ENCODE results near the gene PHOX2A.
"Not testable (repeated sequence)": the region's sequence is repeated elsewhere in the genome, so short reads cannot be mapped to it uniquely, and the experiment has no call there.

PHOX2A gene

GRCh38 chr11:72244060-72244360 is at the start of gene PHOX2A:
TSS of gene PHOX2A (minus strand) at chr11:72244176. CDS start at chr11:72244004, 172 bp downstream.
- no peak for DNase-seq

DNA sequence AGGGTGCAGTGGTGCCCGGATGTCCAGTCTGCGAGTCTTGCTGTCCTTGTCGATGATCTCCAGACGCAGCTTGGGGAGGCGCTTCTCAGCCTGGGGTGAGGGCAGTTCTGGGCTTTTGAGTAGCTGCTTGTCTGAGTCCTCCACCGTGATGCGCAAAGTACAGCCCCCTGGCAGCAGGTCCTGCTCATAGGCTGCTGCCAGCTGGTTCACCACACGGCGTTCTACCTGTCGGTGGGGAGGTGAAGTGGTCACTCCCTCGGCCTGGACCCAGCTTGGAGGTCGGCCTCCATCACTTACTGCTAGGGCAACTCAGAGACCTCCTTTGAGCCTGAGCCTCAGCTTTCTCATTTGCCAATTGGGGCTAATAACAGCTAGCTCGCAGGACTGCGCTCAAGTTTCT is 49.4 kb upstream of the PHOX2A start:
- DNase-seq, result no peak

DNA sequence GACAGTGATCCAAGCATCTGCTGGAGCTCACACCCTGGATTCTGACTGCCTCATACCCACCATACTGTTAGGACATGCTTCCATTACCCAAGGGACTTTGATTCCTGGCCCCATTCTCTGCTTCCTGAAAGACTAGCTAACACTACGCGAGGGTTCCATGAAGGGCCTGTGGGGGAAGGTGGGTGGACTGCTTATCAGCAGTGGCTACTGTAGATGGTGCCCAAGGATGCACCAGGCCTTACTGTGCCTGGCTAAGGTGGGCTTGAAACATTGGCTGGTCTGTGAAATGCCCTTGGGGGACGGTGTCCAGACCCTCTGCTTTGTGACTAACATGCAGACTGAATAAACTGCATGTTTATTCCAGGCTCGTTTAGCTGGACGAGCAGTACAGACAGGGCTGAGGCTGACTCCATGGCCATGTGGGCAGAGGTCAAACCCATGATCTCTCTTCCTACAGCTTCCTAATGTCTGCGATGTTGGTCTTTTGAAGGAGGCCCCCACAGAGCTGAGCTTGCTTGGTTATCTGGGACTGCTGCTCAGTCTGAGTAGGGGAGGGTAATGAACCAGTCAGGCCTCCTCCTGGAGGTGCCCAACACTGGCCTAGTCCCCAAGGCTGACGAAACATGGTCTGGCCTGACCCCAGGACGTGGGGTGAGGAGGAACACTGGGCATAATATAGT is 48.3 kb upstream of the PHOX2A start:
- no peak for DNase-seq

DNA sequence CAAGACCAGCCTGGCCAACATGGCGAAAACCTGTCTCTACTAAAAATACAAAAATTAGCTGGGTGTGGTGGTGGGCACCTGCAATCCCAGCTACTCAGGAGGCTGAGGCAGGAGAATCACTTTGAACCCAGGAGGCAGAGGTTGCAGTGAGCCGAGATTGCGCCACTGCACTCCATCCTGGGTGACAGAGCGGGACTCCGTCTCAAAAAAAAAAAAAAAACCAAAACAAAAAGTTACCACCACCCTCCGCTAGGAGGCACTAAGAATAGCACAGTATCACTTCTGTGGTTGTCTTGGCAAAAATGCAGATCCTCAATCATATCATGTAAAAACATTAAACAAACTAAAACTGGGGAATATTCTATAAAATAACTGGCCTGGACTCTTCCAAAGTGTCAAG is 46.8 kb upstream of the PHOX2A start:
- DNase-seq, result not testable (repeated sequence)

- DNase-seq, result no peak
Measured at GRCh38 chr11:72287293-72287692, 43.3 kb upstream of the PHOX2A start.

GRCh38 chr11:72283947-72284346 is 40.0 kb upstream of the PHOX2A start:
- DNase-seq, result no peak

- DNase-seq, result no peak
Measured at GRCh38 chr11:72280726-72281315, 36.8 kb upstream of the PHOX2A start.

DNA sequence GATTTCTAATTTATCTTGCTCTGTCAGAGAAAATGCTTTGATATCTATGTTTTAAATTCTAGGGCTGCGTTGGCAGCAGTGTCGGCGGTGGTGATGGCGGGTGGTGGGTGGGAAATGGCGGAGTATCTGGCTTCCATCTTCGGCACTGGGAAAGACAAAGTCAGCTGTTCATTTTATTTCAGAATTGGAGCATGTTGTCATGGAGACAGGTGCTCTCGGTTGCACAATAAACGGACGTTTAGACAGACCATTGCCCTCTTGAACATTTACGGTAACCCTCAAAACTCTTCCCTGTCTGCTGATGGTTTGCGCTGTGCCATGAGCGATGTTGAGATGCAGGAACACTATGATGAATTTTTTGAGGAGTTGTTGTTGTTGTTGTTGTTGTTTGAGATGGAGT is 36.1 kb upstream of the PHOX2A start:
- no peak for DNase-seq

DNA sequence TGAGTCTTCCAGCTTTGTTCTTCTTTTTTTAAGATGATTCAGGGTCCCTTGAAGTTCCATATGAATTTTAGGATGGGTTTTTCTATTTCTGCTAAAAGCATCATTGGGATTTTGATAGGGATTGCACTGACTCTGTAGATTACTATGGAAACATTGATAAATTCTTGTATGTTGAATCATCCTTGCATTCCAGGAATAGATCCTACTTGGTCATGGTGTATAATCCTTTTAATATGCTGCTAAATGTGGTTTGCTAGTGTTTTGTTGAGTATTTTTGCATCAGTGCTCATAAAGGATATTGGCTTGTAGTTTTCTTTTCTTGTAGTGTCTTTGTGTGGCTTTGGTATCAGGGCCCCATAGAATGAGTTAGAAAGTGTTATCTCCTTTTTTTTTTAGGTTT is 34.9 kb upstream of the PHOX2A start:
- DNase-seq, result no peak

DNA sequence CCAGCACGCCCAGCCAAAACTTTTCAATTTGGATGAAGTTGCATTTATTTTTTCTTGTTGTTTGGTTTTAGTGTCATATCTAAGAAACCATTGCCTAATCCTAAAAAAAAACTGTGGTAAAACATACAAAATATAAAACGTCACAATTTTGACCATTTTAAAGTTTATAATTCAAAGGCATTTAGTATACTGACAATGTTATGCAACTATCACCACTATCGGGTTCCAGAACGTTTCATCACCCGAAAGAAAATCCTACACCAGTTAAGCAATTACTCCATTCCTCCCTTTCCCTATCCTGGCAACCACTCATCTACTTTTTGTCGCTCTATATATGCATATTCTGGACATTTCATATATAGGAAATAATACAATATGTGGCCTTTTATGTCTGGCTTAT is 30.5 kb upstream of the PHOX2A start:
- no peak for DNase-seq

GRCh38 chr11:72271980-72272379 is 28.0 kb upstream of the PHOX2A start:
- no peak for DNase-seq

DNA sequence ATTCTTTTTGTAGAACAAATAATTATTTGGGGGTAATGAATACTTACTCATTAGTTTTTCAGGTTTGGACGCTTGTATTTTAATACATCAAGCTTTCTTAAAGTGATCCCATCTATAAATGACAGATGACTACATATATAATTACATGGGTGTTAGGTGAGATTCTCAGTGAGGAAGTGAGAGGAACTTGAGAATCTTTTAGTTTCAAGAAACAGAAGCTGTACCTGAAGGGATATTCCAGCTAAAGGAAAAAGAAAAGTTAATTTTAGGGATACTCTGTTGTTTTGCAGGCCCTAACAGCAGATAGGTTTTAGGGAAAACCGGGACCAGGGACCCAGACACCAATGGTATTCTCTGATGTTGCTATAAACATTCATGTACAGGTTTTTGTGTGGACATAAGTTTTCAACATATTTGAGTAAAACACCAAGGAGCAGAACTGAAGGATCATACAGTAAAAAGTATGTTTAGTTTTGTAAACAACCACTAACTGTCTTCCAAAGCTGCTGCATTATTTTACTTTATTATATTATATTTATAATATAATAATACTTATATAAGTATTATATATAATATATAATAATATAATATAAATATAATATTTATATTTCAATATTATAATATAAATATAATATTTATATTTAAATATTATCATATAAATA is 24.1 kb upstream of the PHOX2A start:
- DNase-seq, result no peak

DNA sequence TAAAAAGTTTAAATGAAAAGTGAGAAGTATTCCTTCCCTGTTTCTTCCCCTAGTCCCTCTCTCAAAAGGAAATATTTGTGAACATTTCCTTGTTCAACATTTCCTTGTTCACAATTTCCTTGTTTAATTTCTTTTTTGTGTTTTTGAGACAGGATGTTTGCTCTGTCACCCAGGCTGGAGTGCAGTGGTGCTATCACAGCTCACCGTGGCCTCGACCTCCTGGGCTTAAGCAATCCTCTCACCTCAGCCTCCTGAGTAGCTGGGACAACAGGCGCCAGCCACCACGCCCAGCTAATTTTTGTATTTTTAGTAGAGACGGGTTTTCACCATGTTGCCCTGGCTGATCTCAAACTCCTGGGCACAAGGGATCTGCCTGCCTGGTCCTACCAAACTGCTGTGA is 23.0 kb upstream of the PHOX2A start:
- not testable (repeated sequence) for DNase-seq

DNA sequence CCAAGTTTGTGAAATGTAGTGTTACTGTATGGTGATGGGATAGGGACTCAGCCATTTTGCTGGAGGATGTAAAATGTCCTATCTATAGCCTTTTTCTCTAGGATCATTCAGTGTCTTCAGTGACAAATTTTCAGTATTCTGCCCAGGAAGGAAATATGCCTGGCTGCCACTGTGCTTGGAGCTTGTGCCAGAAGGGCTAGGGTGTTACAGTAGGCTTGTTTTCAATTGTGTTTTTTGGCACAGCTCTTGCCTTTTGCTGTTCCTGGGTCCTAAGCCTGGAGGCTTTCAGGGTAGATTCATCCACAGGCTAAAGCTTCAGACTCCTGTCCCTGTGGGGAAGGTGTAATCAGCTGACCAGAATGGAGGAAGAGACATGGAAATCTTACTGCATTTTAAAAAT is 22.0 kb upstream of the PHOX2A start:
- no peak for DNase-seq

DNA sequence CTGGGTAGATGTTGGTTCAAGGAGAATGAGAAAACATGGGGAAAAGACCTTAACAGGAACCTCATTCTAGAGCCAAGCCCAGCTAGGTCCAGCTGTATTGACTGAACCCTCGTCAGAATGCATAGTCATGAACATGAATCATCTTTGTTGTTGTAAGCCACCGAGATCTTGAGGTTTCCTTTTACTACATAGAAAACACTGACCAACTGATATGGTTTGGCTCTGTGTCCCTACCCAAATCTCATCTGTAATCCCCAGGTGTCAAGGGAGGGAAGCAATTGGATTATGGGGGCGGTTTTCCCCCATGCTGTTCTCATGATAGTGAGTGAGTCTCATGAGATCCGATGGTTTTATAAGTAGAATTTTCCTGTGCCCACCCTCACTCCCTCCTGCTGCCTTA is 19.4 kb upstream of the PHOX2A start:
- no peak for DNase-seq

DNA sequence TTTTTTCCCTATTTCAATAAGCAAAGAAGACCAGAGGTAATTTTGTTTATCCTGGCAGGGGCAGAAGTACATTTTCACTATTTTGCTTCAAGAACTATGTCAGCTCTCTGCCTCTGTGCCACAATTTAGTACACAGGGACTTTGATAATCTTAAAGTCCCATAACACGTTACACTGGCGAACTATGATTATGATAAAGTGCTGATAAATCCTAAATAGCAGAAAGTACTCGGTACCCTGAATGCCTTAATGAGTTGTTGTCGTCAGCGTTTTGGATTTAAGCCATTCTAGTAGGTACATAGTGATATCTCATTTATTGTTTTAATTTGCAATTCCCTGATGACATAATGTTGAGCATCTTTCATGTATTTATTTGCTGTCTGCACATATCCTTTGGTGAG is 16.6 kb upstream of the PHOX2A start:
- DNase-seq, result no peak

- DNase-seq, result no peak
Measured at GRCh38 chr11:72259490-72259889, 15.5 kb upstream of the PHOX2A start.

DNA sequence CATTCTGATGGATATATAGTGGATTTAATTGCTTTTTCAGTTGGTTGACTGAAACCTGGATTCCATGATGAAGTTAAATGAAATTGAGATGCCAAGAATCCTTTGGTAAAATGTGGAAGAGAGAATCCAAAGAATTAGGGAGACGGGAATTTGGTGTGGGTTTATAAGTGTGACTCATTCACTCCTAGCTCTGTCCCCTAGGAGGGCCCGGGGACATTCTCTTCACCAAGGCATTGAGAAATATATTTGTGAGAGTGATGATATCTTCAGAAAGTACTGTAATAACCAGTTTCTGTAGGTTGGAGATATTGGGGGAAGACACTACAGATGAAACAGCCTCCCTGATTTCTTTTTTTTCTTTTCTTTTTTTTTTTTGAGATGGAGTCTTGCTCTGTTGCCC is 13.6 kb upstream of the PHOX2A start:
- DNase-seq, result no peak

- no peak for DNase-seq
Measured at GRCh38 chr11:72254299-72254993, 10.5 kb upstream of the PHOX2A start.

DNA sequence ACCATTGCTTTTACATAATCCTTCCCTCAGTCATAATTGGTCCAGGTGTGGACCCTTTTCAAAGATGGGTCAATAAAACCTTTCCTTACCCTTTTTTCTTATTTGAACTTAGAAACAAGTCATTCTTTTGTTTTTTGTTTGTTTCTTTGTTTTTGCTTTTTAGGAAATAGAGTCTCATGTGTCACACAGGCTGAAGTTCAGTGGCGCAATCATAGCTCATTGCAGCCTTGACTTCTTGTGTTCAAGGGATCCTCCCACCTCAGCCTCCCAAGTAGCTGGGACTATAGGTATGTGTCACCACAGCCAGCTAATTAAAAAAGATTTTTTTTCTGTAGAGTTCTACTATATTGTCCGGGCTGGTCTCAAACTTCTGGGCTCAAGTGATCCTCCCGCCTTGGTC is 9.4 kb upstream of the PHOX2A start:
- no peak for DNase-seq

GRCh38 chr11:72251614-72252013 is 7.6 kb upstream of the PHOX2A start:
- DNase-seq, result no peak

GRCh38 chr11:72250661-72251464 is 6.9 kb upstream of the PHOX2A start:
- no peak for DNase-seq

DNA sequence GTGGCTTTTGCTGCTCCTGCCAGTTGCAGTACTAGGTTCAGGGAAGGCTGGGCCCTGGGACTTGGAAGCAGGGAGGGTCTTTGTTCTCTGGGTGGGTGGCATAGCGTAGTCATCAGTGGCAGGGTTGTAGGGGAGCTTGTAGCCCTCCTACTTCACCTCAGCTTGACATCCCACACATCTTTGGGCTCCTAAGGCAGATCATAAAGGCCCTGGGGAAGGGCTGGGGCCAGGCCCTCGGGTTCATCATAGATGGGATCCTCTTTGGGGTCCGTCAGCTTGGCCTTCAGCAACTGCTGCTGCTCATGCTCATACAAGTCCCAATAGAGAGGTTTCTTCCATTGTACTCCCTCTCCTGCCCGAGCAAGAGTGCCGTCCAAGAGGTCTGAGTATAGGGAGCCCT is 6.0 kb upstream of the PHOX2A start:
- DNase-seq, result no peak
